ENCODE data around the gene MAML2. TPM values are rescaled to one million over a fixed set of nuclear protein-coding genes. Genes with fewer than 3 reads are reported as not detected.

MAML2 gene
- total and polyA plus RNA-seq, 2 of the 8 experiments (the other 6 are each of a cell fraction or from before 2014, with no cell fraction given) = 3.8 to 6.6 TPM

- Histone ChIP-seq H2AFZ (ENCODE audit: low read length) (no peak overlapping the region), H3K4me3 (ENCODE audit: extremely low read depth in 1 of 4, insufficient read depth in 2 of 4, low read depth in 3 of 4, low read length in 4 of 4) (no peak overlapping the region), H2BK120ac (replicated peaks; ENCODE audit: low read depth, low read length) (no peak overlapping the region), H3K4ac (replicated peaks; ENCODE audit: insufficient read length, low read depth, low read length) (no peak overlapping the region), H3K23me2 (ENCODE audit: low read depth, low read length) (0 out of 2 replicates have a peak, but pooled peaks cover 2% of the 10 kb centered on the region), H4K20me1 (replicated peaks in 1 of 2; ENCODE audit: control insufficient read depth in 1 of 2, insufficient read depth in 2 of 2, low read length in 2 of 2) (no peaks in the 10 kb centered on the region), H2BK15ac (ENCODE audit: low read length) (no peak overlapping the region), H3K27me3 (replicated peaks in 1 of 4; ENCODE audit: control insufficient read depth in 3 of 4, extremely low read depth in 1 of 4, insufficient read depth in 3 of 4, low read length in 3 of 4) (no peaks in the 10 kb centered on the region), H2AK5ac (ENCODE audit: low read depth, low read length) (no peak overlapping the region), H3K14ac (ENCODE audit: insufficient read length) (no peak overlapping the region), H2BK12ac (ENCODE audit: low read depth, low read length) (no peak overlapping the region), H4K91ac (replicated peaks; ENCODE audit: insufficient read length, low read length) (no peak overlapping the region), H2BK20ac (ENCODE audit: low read length) (0 out of 2 replicates have a peak overlapping the region, but pooled peaks have one; percentile 11), H3K23ac (ENCODE audit: insufficient read length) (no peak overlapping the region), H2BK5ac (ENCODE audit: low read depth, low read length) (no peak overlapping the region), H3K4me1 (replicated peaks in 1 of 4; ENCODE audit: control insufficient read depth in 3 of 4, insufficient read depth in 4 of 4, low read length in 3 of 4) (peaks cover 0 to 7% (median 3%) of the 10 kb centered on the region in 4 experiments; a peak in 4 of 7 replicates), H3K4me2 (ENCODE audit: insufficient read depth in 1 of 2, low read depth in 2 of 2, low read length in 2 of 2) (no peak overlapping the region), H4K5ac (ENCODE audit: insufficient read length, low read depth, low read length) (no peak overlapping the region), H3K9me3 (ENCODE audit: insufficient read depth in 2 of 2, low read depth in 1 of 2, low read length in 1 of 2) (no peaks in the 10 kb centered on the region), H3K79me1 (ENCODE audit: low read depth, low read length) (no peaks in the 10 kb centered on the region), H4K8ac (ENCODE audit: extremely low read depth, insufficient read depth, low read length) (no peak overlapping the region), H3K36me3 (ENCODE audit: control insufficient read depth in 2 of 4, insufficient read depth in 4 of 4, low read length in 3 of 4) (no peaks in the 10 kb centered on the region), H3K18ac (ENCODE audit: extremely low read depth, low read length) (no peak overlapping the region), H3K9ac (replicated peaks in 1 of 4; ENCODE audit: extremely low read depth in 1 of 4, low read depth in 3 of 4, low read length in 3 of 4) (no peak overlapping the region), H3K79me2 (ENCODE audit: control insufficient read depth in 1 of 2, insufficient read depth in 2 of 2, low read length in 2 of 2) (no peaks in the 10 kb centered on the region), H3K27ac (ENCODE audit: low read depth, low read length) (no peak overlapping the region), H3K56ac (replicated peaks; ENCODE audit: insufficient read length, low read depth, low read length) (no peak overlapping the region)
- DNase-seq (ENCODE audit: low read depth in 1 of 2, low spot score in 2 of 2) (no peak), FAIRE-seq (no peak)
- ChIA-PET POLR2A (ENCODE audit: partially characterized antibody) (no interaction called here), CTCF (ENCODE audit: partially characterized antibody) (interaction anchor here (0.6 to 1.4 kb wide), 3 partner anchors 41 to 158 kb away, joined by 3 to 4 read pairs (median 3); no protein-coding TSS in a partner anchor)
- TF ChIP-seq RFX5 (IDR thresholded peaks at IDR 0.05; ENCODE audit: borderline replicate concordance, low read depth, low read length) (no peak), HDAC2 (IDR thresholded peaks at IDR 0.05; ENCODE audit: borderline replicate concordance in 1 of 2, low read depth in 2 of 2, low read length in 2 of 2) (no peak), HDAC6 (IDR thresholded peaks at IDR 0.05; ENCODE audit: low read depth, low read length) (no peak), CEBPB (IDR thresholded peaks at IDR 0.05; ENCODE audit: low read depth, low read length) (no peak), BACH1 (IDR thresholded peaks at IDR 0.05; ENCODE audit: low read length) (no peak), TCF12 (IDR thresholded peaks at IDR 0.05; ENCODE audit: low read depth, low read length) (no peak), ATF2 (IDR thresholded peaks at IDR 0.05; ENCODE audit: low read length) (no peak), SP2 (IDR thresholded peaks at IDR 0.05; ENCODE audit: low read length) (no peak), CHD2 (IDR thresholded peaks at IDR 0.05; ENCODE audit: low read length) (no peak), TEAD4 (IDR thresholded peaks at IDR 0.05; ENCODE audit: low read depth, low read length) (no peak)
- 88% methylated on average over 10 of the region's 10 CpGs; no CpG with 5 or more reads in 1 of the 2 experiments for WGBS, 2 experiments (ENCODE audit: extremely low coverage in 1 of 2, insufficient coverage in 1 of 2, insufficient read length in 1 of 2, insufficient replicate concordance in 2 of 2, low coverage in 1 of 2, low lambda C conversion rate in 2 of 2, missing lambda C conversion rate in 1 of 2)
Observed at GRCh38 chr11:95993438-95994298, 349.3 kb downstream of the MAML2 start.
